Inferior parietal cortex (tissue), 1 donor: ENCODE data around the gene PROM1.
A peak's percentile ranks its signal among the peaks of the same experiment; 100 is the strongest.

ENCODE experiments used
- DNase-seq: peaks from one replicate; pipeline ENCODE4 v3.0.0-alpha.2; 2016; ENCODE audit errors: extremely low spot score

The PROM1 gene

GRCh38 chr4:16027114-16027513 is 56.7 kb downstream of the PROM1 start:
- no peak for DNase-seq

GRCh38 chr4:16026160-16026761 is 57.6 kb downstream of the PROM1 start:
- DNase-seq = peak; percentile 91

- DNase-seq = no peak
Observed at GRCh38 chr4:16025268-16025667, 58.6 kb downstream of the PROM1 start.

- DNase-seq = no peak
Observed at GRCh38 chr4:16023776-16024408, 59.9 kb downstream of the PROM1 start.

- no peak for DNase-seq
Observed at GRCh38 chr4:16021804-16022560, 61.8 kb downstream of the PROM1 start.

- no peak for DNase-seq
Observed at GRCh38 chr4:16019649-16020048, 64.2 kb downstream of the PROM1 start.

- DNase-seq = no peak
Observed at GRCh38 chr4:16018841-16019240, 65.0 kb downstream of the PROM1 start.

GRCh38 chr4:16018061-16018676 is 65.7 kb downstream of the PROM1 start:
- no peak for DNase-seq

GRCh38 chr4:16016536-16016935 is 67.3 kb downstream of the PROM1 start:
- no peak for DNase-seq

- DNase-seq = no peak
Observed at GRCh38 chr4:16011173-16011572, 72.7 kb downstream of the PROM1 start.

- no peak for DNase-seq
Observed at GRCh38 chr4:16009153-16009552, 74.7 kb downstream of the PROM1 start.

GRCh38 chr4:16007471-16008095 is 76.2 kb downstream of the PROM1 start:
- DNase-seq = no peak

GRCh38 chr4:16006771-16007446 is 76.9 kb downstream of the PROM1 start:
- DNase-seq = no peak

- DNase-seq = no peak
Observed at GRCh38 chr4:16005676-16006075, 78.1 kb downstream of the PROM1 start.

- DNase-seq = peak; percentile 76
Observed at GRCh38 chr4:16001484-16001858, 82.4 kb downstream of the PROM1 start.

- no peak for DNase-seq
Observed at GRCh38 chr4:16000708-16001483, 82.9 kb downstream of the PROM1 start.

- DNase-seq = no peak
Observed at GRCh38 chr4:15996773-15997172, 87.0 kb downstream of the PROM1 start.

- DNase-seq = no peak
Observed at GRCh38 chr4:15995826-15996225, 88.0 kb downstream of the PROM1 start.

- no peak for DNase-seq
Observed at GRCh38 chr4:15992167-15992485, 91.7 kb downstream of the PROM1 start.

- DNase-seq = no peak
Observed at GRCh38 chr4:15990570-15991285, 93.1 kb downstream of the PROM1 start.
